ENCODE data around the gene HSPB6.
"Not testable (repeated sequence)": the region's sequence is repeated elsewhere in the genome, so short reads cannot be mapped to it uniquely, and the experiment has no call there.

HSPB6 gene, protein sequence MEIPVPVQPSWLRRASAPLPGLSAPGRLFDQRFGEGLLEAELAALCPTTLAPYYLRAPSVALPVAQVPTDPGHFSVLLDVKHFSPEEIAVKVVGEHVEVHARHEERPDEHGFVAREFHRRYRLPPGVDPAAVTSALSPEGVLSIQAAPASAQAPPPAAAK

DNA sequence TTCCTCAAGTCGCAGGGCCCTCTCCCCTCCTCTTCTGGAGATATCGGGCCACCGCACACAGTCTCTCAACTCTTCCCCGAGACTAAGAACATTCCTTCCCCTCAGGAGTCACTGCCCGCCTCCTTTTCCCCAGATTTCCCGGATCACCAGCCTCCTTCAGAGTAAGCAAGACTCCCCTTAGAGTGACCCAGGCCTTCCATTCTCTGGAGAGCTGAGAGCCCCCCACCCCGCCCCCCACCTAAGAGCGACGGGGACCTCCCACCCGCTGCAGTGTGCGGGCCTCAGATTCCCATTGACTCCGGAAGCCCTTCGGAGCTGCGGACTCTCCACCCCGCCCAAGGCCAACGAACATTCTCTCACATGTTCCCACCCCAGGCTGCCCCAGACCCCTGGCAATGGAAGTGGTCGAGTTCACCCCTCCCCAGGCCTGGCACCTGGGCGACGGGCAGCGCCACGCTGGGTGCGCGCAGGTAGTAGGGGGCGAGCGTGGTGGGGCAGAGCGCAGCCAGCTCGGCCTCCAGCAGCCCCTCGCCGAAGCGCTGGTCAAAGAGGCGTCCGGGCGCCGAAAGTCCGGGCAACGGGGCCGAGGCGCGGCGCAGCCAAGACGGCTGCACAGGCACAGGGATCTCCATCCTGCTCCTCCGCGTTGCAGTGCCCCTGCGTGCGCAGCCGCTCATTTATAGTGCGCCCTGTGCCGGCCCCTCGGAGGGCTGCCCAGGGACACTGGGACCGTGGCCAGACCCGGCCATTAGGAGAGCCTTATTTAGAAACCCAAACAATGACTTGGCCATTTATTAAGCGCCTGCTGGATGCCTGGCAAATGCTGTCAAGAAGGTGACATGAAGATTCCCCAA, at the start of gene HSPB6:
Gene HSPB6, minus strand, starts transcription at position 653 of the 854 bp plus-strand sequence. Its CDS starts 21 bp downstream, at position 632.
- no peak for DNase-seq

GRCh38 chr19:35806597-35806996, 49.8 kb upstream of the HSPB6 start:
- DNase-seq: no peak

DNA sequence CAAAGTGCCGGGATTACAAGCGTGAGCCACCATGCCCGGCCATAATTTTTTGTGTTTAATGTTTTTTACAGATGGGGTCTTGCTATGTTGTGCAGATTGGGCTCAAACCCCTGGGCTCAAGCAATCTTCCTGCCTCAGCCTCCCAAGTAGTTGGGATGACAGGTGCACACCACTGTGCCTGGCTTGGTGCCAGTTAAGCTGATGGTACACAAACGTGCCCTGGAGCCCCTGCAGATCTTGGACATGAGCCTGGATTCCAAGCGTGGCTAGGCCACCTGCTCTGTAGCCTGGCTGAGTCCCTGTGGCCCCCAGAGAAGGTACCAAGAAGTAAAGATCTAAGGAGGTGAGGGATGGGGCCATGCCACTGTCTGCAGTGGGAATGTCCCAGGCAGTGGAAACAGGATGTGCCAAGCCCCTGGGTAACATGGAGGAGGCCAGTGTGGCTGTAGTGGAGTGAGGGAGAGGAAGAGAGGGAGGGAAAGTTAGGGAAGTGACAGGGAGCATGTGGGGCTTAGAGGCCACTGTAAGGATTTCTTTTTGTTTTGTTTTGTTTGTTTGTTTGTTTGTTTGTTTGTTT, 48.8 kb upstream of the HSPB6 start:
- DNase-seq: peak; percentile 48

DNA sequence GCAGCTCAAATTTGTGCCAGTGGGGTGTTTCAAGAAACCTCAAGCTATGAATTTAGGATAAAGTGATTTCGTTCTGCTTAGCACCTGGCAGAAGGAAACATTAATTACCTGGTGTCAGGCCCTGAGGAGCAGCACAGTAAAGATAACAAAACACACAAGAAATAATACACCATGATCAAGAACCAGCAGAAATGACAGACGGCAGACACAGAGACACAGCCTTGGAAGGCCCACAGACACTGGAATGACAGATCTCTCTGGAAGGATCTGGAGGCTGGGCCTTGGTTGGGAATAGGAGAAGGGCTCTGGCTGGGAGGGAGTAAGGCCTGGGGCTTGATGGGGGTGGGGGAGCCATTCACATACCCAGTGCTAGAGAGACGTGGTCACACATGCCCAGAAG, 45.0 kb upstream of the HSPB6 start:
- DNase-seq: no peak

DNA sequence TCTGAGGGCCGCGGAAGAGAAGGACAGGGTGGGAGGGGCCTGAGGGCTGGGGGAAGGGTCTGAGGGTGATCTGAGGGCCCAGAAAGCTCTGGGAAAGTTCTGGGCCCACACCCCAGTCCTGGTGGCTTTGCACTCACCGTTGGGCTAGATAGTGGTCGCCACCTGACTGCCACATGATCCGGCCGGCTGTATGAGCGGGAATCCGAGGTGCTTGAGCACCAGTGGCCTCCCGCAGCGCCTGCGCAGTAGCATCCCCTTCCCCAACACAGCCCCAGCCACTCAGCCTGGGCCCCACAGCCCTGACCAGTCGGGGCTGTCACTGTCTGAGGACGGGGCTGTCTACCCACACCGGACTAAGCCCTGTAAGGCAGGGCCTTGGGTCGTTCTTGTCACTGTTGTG, 40.8 kb upstream of the HSPB6 start:
- DNase-seq: no peak

DNA sequence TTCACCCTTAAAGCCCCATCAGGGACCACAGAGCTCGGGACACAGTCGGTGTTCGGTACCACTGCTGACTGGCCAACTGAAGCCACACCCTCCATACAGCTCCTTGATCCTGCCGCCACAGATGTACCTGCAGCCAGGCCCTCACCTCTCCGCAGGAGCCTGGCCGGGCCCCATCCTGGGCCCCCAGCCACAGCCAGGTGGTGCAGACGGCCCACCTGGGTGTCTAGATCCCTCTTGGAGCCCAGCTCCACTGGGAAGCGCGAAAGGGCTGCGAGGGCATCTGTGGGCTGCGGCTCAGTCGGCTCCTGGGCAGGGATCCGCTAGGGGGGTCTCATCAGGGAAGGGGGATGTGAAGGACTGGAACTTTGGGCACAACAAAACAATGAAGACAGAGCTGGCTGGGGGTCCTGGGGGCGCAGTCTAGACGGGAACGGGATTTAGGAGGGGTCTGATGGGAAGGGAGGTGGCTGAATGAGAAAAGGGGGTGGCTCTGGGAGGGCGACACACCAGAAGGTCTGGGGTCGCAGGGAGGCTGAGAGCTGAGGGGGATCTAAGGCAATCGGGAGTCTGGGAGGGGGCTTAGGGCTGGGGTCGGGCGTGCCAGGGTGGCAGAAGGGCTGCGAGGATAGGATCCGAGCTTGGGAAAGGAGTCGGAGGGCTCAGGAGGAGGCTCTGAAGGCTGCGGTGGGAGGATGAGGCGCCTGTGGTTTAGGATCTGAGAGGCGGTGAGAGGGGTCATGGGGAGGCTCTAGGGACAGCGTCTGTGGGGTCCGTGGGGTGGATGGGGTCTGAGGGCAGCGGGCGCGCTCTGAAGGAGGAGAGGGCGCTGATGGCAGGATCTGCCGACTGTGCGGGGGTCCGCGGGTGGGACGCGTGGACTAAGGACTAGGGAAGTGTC, 40.1 kb upstream of the HSPB6 start:
- no peak for DNase-seq

DNA sequence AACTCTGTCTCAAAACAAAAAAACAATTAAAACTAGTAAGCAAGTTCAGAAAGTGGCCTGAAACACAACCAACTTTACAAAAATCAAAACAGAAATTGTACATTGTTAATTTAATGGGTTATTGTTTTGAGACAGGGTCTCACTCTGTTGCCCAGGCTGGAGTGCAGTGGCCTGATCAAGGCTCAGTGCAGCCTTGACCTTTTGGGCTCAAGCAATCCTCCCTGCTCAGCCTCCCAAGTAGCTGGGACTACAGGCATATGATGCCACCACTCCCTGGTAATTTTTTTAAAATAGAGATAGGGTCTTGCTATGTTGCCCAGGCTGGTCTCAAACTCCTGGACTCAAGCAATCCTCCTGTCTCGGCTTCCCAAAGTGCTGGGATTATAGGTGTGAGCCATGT, 38.7 kb upstream of the HSPB6 start:
- not testable (repeated sequence) for DNase-seq

DNA sequence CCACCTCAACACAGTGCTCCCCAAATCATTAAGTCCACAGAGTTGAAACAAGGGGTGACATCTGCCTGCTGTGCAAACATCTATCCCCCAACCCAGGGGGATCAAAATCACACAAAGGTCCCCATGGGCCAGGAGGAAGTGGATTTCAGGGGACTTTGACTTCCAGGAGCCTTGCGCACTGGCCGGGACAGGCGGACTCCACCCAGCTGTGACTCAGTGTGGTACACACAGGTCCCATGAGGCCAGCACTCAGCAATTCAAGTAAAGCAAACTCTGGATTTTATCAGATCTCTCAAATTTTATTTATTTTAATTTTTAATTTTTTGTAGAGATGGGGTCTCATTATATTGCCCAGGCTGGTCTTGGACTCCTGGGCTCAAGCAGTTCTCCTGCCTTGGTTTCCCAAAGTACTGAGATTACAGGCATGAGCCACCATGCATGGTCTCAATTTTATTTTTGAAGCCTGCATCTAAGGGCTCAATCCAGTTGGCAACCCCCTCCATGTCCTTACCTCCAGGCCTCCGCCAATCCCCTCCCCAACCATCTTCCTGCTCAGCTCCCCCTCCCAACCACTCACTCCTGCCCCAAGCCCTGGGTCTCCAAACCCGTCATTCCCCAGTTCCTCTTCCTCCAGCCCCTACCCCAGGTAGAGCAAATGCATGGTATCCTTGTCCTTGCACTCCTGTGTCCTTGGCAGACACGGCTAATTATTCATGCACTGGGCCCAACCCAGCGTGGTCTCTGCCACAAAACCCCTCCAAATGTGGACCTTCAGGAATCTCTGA, 36.7 kb upstream of the HSPB6 start:
- no peak for DNase-seq

GRCh38 chr19:35792888-35793287, 36.1 kb upstream of the HSPB6 start:
- no peak for DNase-seq

DNA sequence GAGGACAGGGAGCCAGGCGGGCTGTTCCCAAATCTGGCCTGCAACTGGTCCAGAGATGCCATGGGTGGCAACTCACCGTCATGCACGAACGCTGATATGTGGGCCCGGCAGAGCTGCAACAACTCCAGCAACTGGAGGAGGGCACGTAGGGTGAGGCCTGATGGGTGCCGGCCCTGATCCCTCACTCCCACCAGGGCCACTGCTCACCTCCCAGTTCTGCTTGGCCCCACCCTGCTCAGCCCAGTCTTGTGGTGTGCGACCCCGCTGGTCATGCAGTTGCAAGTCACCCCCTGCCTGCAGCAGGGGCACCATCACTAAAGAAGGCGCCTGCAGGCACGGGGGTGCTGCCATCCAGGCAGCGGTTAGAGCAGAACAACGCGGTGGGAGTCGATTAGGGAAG, 35.5 kb upstream of the HSPB6 start:
- DNase-seq: no peak

GRCh38 chr19:35791814-35792279, 35.0 kb upstream of the HSPB6 start:
- DNase-seq: no peak

DNA sequence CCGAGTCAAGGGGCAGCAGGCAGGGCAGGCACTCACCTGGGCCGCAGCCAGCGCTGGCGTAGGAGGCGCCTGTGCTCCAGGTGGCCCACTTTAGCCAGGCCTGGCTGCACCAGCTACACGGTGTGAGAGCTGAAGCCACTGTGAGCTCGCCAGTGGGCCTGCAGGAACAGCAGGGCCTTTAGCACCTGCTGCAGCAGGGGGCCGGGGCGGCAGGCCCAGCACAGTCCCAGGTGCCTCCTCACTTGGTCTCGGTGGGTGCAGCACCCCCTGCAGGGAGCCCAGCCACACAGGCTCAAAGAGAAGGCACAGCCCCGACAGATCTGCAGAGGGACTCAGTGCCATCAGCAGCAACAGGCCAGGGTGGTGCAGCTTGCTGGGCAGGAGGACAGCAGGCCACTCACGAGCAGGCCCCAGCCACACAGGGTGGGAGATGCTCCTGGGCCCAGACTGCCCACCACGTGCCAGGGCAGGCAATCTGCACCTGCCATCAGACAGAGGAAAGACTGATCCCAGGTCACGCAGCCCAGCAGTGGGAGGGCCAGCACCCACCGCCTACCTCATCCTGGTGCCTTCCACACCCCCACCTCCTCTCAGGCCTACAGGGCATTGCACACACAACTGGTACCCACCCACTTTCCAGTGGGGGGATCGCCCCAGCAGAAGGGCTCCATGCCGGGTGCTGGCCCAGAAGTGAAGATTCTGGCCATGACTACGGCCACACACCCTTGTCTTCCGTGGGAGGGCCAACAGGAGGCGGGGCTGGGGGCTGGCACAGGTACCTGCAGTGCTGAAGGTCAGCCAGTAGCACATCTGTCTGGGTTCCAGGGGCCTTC, 34.4 kb upstream of the HSPB6 start:
- peak; percentile 25 for DNase-seq

GRCh38 chr19:35789978-35790944, 33.4 kb upstream of the HSPB6 start:
- no peak for DNase-seq

DNA sequence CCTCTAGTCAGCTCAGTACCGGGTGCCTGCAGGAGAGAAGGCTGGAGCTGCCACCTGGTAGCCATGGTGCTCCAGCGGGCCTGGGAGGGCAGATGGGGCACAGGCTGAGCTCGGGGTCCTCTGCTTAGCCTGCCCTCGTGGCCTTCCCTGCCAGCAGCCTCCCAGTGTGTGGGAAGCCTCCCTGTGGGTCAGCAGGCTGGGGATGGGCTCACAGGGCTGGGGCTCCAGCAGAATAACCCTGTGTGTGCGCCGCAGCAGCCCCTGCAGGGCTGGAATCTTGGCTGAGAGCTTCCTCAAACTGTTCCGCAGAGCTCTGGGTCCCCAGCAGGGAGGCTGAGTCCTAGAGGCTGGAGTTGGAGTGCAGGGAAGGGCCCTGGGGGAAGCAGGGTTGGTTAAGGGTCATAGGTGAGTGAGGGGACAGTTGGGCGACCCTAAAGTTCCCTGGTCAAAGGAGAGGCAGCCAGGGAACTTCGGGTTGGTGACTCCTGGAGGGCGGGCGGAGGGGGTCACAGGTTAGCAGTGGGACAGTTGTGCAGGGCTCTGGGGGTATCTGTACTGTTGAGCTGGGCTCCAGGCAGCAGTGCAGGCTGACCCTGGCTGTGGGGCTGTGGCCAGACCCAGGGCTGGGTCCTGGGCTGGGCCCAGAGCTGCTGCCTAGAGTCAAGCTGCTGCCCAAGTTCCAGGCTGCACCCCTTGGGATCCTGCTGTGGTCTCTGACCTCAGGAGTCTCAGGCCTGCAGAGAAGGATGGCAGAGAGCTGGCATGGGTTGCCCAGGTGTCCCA, 32.6 kb upstream of the HSPB6 start:
- DNase-seq: no peak

DNA sequence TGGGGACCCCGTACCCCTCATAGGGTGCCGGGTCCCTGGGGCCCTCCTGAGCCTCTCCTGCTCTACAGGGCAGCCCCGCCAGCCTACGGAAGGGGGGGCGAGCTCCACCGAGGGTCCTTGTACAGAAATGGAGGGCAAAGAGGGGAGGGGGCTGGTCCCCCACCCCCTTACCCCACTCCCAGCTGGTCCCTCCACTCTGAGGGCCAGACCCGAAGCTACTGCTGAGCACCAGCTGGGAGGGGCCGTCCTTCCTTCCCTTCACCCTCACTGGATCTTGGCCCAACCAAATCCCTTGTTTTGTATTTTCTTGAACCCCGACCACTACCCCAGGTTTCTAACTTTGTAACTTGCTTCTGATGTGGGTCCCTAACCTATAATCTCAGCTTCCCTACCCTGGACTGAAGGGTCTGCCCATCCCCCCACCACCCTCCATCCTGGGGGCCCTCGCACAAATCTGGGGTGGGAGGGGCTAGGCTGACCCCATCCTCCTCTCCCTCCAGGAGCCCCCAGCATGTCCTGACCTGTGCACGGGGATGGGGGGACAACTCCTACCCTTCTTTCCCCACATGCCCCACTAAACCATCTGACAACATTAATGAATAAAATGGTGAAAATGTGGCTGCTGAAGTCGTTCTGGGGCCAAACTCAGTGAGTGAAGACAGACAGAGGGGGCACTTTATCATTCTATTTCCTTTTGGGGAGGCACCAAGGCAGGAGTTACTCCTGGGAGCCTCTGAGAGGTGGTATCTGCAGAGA, 31.6 kb upstream of the HSPB6 start:
- DNase-seq: no peak

GRCh38 chr19:35787227-35787799, 30.5 kb upstream of the HSPB6 start:
- DNase-seq: no peak

GRCh38 chr19:35786299-35787160, 29.7 kb upstream of the HSPB6 start:
- no peak for DNase-seq
